Amniotic epithelial cell (primary cell): Measurements from ENCODE around the gene CPNE2.
A peak's percentile ranks its signal among the peaks of the same experiment; 100 is the strongest.
"Not testable (repeated sequence)": the region's sequence is repeated elsewhere in the genome, so short reads cannot be mapped to it uniquely, and the experiment has no call there.

Experiments used
- DNase-seq: peaks from one replicate; pipeline ENCODE4 v3.0.0-alpha.2; 2010; ENCODE audit warnings: low read depth

CPNE2 gene

DNA sequence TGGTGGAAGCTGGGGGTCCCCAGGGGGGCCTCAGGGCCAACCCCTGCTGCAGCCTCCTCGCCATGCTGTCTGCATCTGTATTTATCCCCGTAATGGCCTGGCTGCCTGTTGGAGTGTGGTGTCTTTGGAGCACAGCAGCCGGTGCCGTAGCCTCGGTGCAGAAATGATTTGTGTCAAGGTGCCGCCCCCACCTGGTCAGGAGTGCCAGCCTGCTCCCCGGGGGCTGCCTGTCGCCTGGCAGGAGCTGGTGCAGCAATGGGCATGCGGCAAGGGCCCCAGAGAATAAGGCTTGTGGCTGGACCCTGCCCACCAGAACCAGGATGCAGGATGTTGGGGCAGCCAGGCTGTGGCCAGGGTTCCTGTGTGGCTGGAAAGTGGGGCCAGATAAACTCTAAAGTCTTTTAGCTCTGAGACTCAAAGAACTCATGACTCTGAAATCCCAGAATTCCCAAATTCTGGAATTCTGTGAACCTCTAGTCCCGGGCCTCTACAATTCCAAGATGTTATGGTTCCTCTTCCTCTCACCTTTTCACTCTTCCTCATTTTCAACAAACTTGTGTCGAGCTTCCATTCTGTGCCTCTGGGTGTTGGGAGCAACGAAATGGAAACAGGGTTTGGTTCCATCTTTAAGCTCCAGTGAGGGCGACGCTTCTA lies 5.9 kb downstream of the CPNE2 start:
- no peak for DNase-seq

DNA sequence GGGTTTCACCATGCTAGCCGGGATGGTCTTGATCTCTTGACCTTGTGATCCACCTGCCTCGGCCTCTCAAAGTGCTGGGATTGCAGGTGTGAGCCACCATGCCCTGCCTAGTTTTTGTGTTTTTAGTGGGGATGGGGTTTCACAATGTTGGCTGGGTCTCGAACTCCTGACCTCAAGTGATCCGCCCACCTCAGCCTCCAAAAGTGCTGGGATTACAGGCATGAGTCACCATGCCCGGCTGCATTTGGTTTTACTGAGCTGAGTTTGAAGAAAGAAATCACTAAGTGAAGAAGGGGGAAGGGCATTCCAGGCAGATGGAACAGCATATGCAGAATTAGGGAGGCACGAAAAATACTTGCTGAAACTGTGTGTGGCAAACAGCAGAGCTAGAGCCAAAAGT lies 7.6 kb downstream of the CPNE2 start:
- peak; percentile 60 for DNase-seq

DNA sequence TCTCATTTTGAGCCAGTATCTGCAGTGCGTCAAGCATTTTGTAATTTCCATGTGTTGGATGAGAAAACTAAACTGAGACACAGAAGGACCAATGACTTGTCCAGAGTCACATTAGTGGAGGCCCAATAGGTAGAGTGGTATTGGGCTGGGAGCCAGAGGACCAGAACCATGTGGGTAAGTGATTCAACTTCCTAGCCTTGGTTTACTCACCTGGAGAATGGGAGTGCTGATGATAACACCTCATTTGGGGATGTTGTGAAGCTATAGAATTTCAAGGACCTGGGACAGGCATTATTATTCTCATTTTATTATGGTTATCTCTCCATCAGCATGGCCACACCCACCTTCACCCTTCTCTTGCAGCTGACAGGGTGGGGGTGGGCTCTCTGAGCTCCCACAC lies 8.1 kb downstream of the CPNE2 start:
- no peak for DNase-seq

DNA sequence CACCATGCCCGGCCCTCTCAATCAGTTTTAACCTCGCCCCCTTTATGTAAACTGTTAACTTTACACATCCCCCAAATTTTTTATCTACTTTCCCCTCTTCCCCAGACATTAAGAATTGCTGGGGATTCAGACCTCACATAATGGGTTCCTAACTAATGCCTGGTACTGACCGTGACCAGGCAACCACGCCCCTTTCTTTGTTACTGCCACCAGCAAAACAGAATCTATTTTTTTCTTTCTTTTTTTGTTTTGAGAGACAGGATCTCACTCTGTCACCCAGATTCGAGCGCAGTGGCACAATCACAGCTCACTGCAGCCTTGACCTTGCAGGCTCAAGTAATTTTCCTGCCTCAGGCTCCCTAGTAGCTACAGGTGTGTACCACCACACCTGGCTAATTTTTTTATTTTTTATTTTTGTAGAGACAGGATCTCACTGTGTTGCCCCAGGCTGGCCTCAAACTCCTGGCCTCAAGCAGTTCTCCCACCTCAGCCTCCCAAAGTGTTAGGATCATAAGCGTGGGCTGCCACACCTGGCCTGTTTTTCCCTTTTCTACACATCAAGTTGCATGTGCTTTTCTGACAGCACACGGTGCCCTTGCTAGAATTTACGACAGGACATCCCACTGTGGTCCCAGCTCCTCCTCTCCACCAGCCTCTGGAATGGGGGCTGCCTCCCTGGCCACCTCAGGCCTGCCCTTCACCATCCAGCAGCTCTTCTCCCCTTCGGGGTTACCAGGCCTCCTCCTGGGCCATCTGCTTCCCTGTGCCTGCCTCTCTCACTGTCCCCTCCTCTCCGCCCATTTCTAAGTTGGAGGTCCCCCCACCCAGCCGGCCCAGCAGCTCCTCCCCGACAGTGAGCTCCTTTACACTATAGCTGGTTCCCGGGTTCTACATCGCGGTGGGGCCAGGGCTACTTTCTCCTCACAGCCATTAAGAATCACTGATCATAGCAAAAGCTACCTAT lies 10.8 kb downstream of the CPNE2 start:
- no peak for DNase-seq

DNA sequence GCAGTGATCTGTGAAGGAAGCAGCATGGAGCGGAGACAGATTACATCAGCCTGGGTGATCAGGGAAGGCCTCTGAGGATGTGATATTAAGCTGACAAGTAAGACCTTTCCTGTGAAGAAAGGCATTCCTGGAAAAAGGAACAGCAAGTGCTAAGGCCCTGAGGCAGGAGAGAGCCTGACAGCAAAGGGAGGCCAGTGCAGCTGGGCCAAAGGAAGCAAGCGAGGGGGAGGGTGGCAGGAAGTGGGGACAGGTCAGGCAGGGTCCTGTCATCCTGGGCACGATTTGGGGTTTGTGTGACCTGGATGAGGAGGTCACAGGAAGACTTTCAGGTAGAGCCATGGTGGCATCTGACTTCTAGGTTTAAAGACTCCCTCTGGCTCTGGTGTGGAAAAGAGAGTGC lies 12.3 kb downstream of the CPNE2 start:
- DNase-seq: no peak

DNA sequence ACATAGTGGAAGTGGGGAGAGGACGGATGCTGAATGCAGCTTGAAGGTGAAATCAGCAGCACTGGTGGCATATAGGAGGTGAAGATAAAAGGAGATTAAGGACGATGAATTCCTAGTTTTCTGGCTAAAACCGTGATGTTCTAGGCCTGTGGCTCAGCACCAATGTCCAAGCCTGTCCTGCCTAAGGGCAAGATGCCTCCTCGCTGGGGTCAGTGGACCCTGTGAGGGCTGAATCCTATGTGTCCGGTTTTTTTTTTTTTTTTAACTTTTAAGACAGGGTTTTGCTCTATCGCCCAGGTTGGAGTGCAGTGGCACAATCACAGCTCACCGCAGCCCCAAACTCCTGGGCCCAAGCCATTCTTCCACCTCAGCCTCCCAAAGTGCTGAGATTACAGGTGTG lies 12.8 kb downstream of the CPNE2 start:
- DNase-seq: no peak

DNA sequence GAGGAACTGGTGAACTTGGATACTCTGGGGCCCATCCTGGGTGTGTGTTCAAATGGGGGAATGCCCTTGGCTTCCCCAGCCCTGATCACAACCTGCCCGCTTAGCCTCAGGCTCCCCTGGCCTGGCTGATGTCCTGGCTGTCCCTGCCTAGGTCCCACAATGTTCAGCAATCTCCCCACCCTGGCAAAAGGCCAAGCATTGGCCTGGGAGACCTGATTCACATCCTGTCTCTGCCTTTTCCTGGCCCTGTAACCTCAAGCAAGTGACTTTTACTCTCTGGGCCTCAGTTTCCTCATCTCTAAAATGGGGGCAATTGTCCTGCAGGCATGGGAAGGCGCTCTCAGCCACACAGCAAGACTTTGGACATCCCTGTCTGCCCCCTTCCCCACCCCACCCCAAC lies 14.4 kb downstream of the CPNE2 start:
- DNase-seq: no peak

DNA sequence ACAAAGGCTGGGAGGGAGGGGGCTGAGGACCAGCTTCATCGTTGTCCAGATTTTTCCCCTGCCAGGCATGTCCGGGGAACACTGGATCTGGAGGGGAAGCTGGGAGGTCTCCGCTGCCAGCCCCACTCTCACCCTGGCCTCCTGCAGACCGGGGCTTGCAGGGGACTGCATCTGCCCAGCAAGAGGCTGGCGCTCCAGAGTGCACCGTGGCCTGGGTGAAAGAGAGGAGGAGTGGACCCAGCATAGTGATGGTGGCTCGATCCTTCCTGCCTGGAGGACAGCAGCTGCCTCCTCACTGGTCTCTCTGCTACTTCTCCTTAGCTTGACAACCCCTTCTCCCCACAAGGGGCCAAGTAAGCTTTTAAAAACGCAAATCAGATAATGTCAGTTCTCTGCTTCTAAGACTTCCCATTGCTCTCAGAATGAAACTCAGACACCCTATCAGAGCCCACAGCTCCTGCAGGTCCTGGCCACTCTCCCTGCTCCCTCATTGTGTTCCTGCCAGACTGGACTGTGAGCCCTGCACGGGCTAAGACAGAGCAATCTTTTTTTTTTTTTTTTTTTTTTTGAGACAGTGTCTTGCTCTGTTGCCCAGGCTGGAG lies 15.0 kb downstream of the CPNE2 start:
- DNase-seq: no peak

DNA sequence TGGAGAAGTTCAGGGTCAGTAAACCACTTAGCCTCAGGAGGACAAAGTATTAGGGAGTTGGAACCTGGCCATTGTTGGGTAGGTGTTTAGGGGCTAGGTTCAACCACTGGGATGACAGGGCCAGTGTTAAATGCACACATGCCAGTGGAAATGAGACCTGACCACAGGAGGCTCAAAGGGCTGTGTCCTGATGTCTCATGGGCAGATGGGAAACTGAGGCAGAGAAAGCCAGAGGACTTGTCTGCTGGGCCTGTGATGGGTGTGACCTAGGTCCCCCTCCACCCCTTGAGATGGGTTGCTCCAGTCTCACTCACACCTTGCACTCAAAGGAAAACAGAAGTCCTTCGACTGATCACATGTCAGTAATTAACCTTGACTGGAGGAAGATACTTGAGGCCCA lies 16.0 kb downstream of the CPNE2 start:
- DNase-seq: no peak

DNA sequence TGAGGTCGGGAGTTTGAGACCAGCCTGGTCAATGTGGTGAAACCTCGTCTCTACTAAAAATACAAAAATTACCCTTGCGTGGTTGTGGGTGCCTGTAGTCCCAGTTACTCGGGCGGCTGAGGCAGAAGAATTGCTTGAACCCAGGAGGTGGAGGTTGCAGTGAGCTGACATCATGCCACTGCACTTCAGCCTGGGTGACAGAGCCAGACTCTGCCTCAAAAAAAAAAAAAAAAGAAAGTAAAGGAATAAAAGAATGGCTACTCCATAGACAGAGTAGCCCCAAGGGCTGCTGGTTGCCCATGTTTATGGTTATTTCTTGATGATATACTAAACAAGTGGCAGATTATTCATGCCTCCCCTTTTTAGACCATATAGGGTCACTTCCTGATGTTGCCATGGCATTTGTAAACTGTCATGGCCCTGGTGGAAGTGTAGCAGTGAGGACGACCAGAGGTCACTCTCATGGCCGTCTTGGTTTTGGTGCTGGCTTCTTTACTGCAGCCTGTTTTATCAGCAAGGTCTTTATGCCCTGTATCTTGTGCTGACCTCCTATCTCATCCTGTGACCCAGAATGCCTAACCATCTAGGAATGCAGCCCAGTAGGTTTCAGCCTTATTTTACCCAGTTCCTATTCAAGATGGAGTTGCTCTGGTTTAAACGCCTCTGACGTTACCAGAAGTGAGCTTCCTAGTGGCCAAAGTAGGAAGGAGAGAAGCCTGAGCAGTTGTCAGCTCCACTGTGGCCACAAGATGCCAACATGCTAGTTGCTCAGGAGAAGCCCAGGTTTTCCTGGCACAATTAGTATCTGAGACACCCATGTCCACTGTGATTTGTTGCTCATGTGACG lies 17.1 kb downstream of the CPNE2 start:
- DNase-seq: not testable (repeated sequence)

DNA sequence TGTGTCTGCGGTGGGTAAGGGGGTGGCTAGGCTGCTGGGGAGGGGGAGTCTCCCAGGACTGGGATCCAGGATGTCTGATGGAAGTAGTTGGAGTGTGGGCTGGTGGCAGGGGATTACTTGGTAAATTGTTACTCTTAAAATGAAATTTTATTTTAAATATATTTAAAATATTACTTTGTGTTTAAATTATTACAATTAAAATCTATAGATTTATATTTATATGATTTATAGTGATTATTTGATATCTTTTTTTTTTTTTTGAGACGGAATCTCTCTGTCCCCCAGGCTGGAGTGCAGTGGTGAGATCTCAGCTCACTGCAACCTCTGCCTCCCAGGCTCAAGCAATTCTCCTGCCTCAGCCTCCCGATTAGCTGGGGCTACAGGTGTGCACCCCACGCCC lies 18.6 kb downstream of the CPNE2 start:
- no peak for DNase-seq

DNA sequence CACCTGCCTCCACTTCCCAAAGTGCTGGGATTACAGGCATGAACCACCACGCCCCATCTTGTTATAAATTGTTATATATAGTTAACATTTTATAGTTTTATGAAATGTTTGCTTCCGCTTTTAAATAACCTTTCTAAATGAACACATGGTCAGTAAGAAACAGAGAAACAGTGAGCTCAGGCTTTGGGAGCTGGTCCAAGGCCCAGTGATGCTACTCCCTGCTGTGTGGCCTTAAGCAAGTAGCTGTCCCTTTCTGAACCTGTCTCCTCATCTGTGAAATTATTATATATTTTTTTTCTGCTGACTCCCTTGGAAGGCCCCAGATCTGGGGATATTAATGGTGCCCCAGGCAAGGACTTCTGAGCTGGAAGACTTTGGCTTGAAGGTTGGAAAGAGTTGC lies 19.0 kb downstream of the CPNE2 start:
- no peak for DNase-seq

DNA sequence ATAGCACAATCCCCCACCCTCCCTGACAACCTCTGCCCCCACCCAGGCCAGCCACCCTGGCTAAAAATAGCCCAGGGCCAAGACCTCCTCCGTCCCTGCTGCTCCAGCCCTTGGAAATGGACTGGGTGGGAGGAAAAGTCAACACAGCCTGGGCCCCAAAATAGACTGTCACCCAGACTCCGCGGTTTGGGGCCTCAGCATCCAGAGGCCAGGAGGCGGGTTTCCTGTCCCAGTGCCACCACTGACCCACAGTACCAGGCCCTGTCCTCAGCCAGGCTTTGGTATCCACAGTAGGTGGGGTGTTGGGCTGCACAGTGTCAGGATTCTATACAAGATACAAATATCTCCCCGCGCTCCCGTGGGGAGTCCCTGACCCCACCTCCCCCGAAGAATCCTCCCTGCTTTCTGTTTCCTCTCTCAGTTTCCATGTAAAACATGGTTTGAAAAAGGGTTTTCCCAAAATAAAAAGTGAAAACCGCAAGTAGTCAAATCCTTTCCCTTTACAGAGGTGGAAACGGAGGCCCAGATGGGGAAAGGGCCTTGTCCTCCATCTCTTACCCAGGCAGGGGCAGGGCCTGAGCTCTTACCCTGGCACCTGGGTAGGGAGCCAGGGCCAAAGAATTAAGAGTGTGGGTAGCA lies 20.1 kb downstream of the CPNE2 start:
- DNase-seq: no peak

DNA sequence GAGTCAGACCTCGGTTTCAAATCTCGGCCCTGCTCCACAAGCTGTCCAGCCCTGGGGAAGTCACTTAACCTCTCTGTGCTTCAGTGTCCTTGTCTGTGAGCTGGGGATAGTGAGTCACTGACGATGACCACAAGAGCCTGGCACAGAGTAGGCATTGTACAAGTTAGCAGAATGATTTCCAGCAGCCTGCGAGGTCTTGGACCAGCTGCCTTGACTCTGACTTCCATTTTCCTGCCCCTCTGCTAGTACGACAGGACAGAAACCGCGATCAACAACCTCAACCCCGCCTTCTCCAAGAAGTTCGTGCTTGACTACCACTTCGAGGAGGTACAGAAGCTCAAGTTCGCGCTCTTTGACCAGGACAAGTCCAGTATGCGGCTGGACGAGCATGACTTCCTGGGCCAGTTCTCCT lies 20.7 kb downstream of the CPNE2 start:
- peak; percentile 60 for DNase-seq

DNA sequence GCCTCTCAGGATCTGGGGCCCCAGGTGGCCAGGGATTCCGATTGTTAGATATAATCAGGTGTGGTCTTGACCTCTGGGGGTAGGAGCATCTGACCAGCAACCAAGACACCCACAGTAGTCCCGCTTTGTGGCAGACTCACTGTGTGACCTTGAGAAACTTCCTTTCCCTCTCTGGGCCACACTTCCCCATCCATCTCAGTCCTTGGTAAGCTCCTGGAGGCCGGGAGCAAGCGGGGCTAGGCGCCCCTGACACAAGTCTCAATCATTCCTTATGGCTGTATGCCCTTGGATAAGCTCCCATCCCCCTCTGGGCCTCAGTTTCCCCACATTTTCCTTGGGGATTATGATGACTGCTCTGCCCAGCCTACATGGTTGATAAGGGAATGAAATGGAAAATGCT lies 21.3 kb downstream of the CPNE2 start:
- no peak for DNase-seq

DNA sequence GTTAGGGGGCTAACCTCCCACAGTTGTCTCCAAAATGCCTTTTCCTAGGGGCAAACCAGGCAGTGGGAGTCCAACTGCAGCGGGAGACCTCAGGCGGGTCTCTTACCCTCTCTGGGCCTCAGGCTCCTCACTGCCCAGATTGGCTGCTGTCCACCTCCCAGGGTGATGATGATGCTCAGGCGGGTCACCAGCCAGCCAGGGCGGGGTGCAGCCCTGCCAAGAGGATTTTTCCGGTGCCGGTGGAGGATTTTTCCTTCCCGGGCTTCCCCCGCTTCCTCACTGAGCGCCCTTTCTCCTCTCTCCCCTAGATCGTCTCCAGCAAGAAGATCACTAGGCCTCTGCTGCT lies 22.8 kb downstream of the CPNE2 start:
- DNase-seq: no peak

DNA sequence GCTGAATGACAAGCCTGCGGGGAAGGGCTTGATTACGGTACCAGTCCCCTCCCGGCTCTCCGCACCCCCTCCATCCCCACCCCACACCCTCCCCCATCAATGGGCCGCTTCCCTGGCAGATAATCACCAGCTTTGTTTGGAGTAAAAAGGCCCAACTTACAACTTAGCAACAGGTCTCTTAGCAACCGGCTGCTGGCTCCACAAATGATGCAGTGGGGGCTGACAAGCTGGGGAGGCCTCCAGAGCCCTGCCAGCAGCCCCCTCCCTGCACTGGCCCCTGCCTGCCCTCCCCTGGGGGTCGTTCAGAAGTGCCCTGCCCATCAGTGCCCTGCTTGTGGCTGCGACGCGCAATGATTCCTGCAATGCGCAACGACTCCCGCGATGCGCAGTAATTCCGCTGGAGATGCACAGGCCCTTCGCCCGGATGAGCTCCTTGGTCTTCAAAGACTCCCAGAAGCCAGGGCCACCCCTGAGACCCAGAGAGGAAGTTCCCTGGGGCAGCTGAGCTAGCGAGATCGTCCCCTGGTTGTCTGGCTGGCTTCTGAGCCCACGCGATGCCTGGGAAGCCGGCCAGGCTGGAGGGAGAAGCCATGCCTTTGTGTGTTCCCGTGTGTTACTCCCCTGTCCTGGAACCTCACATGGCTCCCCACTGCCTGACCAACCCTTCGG lies 23.3 kb downstream of the CPNE2 start:
- peak; percentile 48 for DNase-seq

DNA sequence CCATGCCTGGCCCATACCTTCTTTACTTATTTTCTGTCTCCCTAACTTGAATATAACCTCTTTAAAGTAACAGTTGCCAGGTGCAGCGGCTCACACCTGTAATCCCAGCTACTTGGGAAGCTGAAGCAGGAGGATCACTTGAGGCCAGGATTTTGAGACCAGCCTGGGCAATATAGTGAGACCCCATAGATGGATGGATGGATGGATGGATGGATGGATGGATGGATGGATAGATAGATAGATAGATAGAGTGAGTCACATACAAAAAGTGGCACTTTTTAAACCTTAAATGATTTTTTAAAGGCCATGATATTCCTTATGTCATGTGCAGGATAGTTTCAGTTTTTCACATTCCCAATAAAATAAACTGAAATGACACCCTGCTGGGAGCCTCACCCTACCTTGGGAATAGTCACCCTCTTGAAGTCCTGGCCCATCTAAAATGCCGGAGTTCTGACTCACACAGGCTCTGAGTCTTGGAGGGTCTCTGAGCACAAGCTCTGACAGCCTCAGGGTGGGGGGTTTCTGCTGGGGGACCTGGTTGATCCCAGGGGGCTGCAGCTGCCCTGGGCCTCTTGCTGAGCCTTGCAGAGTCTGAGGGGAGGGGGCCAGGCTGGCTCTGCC lies 26.2 kb downstream of the CPNE2 start:
- no peak for DNase-seq

DNA sequence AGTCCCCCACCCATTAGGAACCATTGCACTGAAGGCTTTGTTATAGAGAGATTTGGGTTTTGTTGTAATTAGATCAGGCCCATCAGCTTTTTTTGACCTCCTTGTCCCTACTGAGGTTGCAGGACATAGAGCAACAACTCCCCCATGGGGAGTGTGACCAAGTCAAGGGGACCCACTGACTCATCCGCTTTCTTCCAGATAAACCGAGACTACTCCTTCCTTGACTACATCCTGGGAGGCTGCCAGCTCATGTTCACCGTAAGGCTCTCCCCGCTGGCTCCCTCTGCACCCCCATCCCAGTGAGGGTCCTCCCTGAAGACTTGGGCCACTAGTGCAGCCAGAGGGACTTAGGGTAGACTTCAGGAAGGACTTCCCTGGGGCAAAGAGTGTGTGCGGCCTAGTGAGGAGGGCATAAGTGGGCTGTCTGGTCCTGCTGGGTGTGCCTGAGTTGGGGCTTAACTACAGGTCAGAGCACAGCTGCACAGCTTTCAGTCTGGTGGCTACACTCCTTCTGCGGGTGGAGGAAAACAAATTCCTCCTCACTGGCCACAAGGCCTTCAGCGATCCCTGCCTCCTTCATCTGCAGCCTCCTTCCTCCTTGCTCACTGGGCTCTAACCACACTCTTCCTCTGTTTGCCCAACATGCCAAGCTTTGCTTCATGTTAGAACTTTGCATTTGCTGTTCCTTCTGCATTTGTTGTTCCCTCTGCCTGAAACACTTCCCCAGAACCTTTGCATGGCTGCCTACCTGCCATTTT lies 31.0 kb downstream of the CPNE2 start:
- DNase-seq: peak; percentile 32
